Heart left ventricle (tissue), 13 donors: ENCODE results near the gene COMTD1.
"Not testable (repeated sequence)": the region's sequence is repeated elsewhere in the genome, so short reads cannot be mapped to it uniquely, and the experiment has no call there.

Source experiments
- CTCF ChIP-seq, 12 donors: fragments of 200-600 bp; sonication (generic) in 4 of 12; IDR thresholded peaks; one replicate each; pipeline versions ENCODE4 v1.5.0 to v1.8.0; 2018 to 2022; ENCODE audit warnings: antibody characterized with exemption in 12 of 12, mild to moderate bottlenecking in 5 of 12
- POLR2A ChIP-seq, 2 donors: fragments of 450-650 bp; IDR thresholded peaks; one replicate each; pipeline ENCODE4 v1.6.1; 2017; ENCODE audit warnings: antibody characterized with exemption in 2 of 2, mild to moderate bottlenecking in 2 of 2, moderate library complexity in 2 of 2
- donor health status: ischemic (EF 13 %, LVEDD 7.1; RV severe dilation, severe dysfunction).
- donor health status: DM: no; HTN: yes; CAD: no.
- donor health status: DM: no; HTN: no; CAD: no.
- donor health status: ischemic (EF 25% LVEDD 6.9; RV normal size, moderate dysfunction).
- donor health status: ischemic (EF 25% LVEDD 5.7; RV mildly dilated, moderate dysfunction).
- donor health status: ischemic (EF 35%, LVEDD 5.7; RV mildly dilated, moderate dysfunction).
- donor health status: nonischemic (EF 11% LVEDD 7.7; RV severe dilation, severe dysfunction).
- donor health status: DM: yes; HTN: yes; CAD: no.
- donor health status: PGD.
- donor health status: ischemic (EF 29% LVEDD 5.4; RV normal size, mild dysfunction).
- donor health status: nonischemic (EF 23%, LVEDD 6.1; RV moderate dilation, normal function).

DNA sequence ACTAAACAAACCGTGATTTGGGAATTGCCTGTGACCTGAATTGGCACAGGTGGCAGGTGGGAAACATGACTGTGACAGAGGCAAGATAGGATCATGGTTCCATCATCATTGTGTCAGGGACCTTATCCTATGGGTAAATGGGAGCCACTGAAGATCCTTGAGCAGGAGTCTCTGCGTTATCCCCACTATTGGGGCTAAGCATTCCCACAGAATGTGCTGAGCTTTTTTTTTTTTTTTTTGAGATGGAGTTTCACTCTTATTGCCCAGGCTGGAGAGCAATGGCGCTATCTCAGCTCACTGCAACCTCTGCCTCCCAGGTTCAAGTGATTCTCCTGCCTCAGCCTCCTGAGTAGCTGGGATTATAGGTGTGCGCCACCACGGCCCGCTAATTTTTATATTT lies 35.8 kb downstream of the COMTD1 start:
- TF ChIP-seq CTCF, POLR2A (IDR thresholded peaks at IDR 0.05): not testable (repeated sequence)
